K562 (cell line): ENCODE data around the gene ZDHHC14. TPM values are rescaled to one million over a fixed set of nuclear protein-coding genes. Genes with fewer than 3 reads are reported as not detected.

Source experiments
- CBX8 ChIP-seq: fragments of 200-600 bp; sonication (generic); IDR thresholded peaks from 2 replicates; pipeline ENCODE4 v1.6.1; 2012; ENCODE audit warnings: borderline replicate concordance, mixed run types, low read depth, mild to moderate bottlenecking, moderate library complexity, mixed read lengths, low read length, control low read depth, inconsistent platforms; ENCODE audit not compliant: poor library complexity, severe bottlenecking; ENCODE audit errors: extremely low read depth
- CEBPG ChIP-seq, 3 experiments: fragments of 200-800 bp in 1 of 3; sonication (Bioruptor generic) in 1 of 3; sonication (generic) in 1 of 3; formaldehyde crosslinking in 1 of 3; IDR thresholded peaks in 2 of 3; conservative IDR thresholded peaks in 1 of 3; 2 replicates each; pipeline versions ENCODE4 v1.6.1 to v1.8.0; 2016 to 2022; ENCODE audit warnings: missing compliant biosample characterization in 2 of 3, missing genetic modification characterization in 2 of 3, mild to moderate bottlenecking in 1 of 3, missing genetic modification reagents in 1 of 3
- CXXC5 ChIP-seq: fragments of 250-450 bp; sonication (Bioruptor Pico); IDR thresholded peaks from 2 replicates; pipeline ENCODE4 v1.8.0; 2022; ENCODE audit warnings: inconsistent platforms, mild to moderate bottlenecking, moderate library complexity
- FOXK1 ChIP-seq: sonication (generic); formaldehyde crosslinking; IDR thresholded peaks from 2 replicates; pipeline ENCODE4 v1.8.0; 2022; ENCODE audit warnings: missing genetic modification reagents, mild to moderate bottlenecking, borderline replicate concordance
- HDAC2 ChIP-seq: fragments of 450-650 bp; IDR thresholded peaks from 2 replicates; pipeline ENCODE4 v1.6.1; 2016; ENCODE audit warnings: mild to moderate bottlenecking
- ILK ChIP-seq: fragments of 450-650 bp; IDR thresholded peaks from 2 replicates; pipeline ENCODE4 v1.6.1; 2016; ENCODE audit warnings: missing genetic modification characterization, low read depth, mild to moderate bottlenecking, missing compliant biosample characterization, moderate library complexity, borderline replicate concordance
- KAT7 ChIP-seq: sonication (generic); formaldehyde crosslinking; IDR thresholded peaks from 2 replicates; pipeline ENCODE4 v1.8.0; 2022; ENCODE audit warnings: missing genetic modification reagents, mild to moderate bottlenecking, borderline replicate concordance
- KLF1 ChIP-seq: fragments of 450-650 bp; IDR thresholded peaks from 2 replicates; pipeline ENCODE4 v1.6.1; 2016; ENCODE audit warnings: missing genetic modification characterization, missing compliant biosample characterization
- MECOM ChIP-seq: fragments of 250-450 bp; sonication (Bioruptor Pico); IDR thresholded peaks from 2 replicates; pipeline ENCODE4 v1.8.0; 2022; ENCODE audit warnings: inconsistent platforms
- MEF2D ChIP-seq: conservative IDR thresholded peaks from 2 replicates; pipeline ENCODE4 v1.6.1; 2016; ENCODE audit warnings: low read depth, missing genetic modification characterization, missing compliant biosample characterization
- MTA3 ChIP-seq: fragments of 450-650 bp; formaldehyde crosslinking; IDR thresholded peaks from 2 replicates; pipeline ENCODE4 v1.6.1; 2017; ENCODE audit warnings: mild to moderate bottlenecking, borderline replicate concordance
- NR4A1 ChIP-seq, 2 experiments: fragments of 250-450 bp in 1 of 2; fragments of 450-650 bp in 1 of 2; sonication (Bioruptor Pico) in 1 of 2; IDR thresholded peaks; 2 replicates each; pipeline versions ENCODE4 v1.4.0 to v1.6.1; 2016 to 2020; ENCODE audit warnings: mild to moderate bottlenecking in 2 of 2, missing compliant biosample characterization in 1 of 2, missing genetic modification characterization in 1 of 2, moderate library complexity in 1 of 2
- PTTG1 ChIP-seq: fragments of 450-650 bp; IDR thresholded peaks from 2 replicates; pipeline ENCODE4 v1.6.1; 2016; ENCODE audit warnings: low read depth, mild to moderate bottlenecking, missing genetic modification characterization, missing compliant biosample characterization
- SMARCA4 ChIP-seq: fragments of 450-650 bp; IDR thresholded peaks from 2 replicates; pipeline ENCODE4 v1.6.1; 2016
- TAL1 ChIP-seq: fragments of 450-650 bp; IDR thresholded peaks from 2 replicates; pipeline ENCODE4 v1.6.1; 2016; ENCODE audit warnings: mild to moderate bottlenecking
- ZBTB17 ChIP-seq: fragments of 450-650 bp; formaldehyde crosslinking; IDR thresholded peaks from 2 replicates; pipeline ENCODE4 v1.4.0; 2020; ENCODE audit warnings: mild to moderate bottlenecking
- ZNF217 ChIP-seq: sonication (generic); formaldehyde crosslinking; IDR thresholded peaks from 2 replicates; pipeline ENCODE4 v1.8.0; 2022; ENCODE audit warnings: mild to moderate bottlenecking, missing genetic modification reagents
- ZNF586 ChIP-seq: fragments of 450-650 bp; formaldehyde crosslinking; conservative IDR thresholded peaks from 2 replicates; pipeline ENCODE4 v1.4.0; 2020; ENCODE audit warnings: mild to moderate bottlenecking, moderate library complexity
- polyA plus RNA-seq, 8 experiments: library from polyadenylated mRNA; depleted of rRNA in 4 of 8; stranded (reverse) in 5 of 8; unstranded in 3 of 8; fragments of >200 nt; fragmentation: Nextera tagmentation in 2 of 8; fragmentation: Illumina TruSeq in 1 of 8; extraction: Ambion mirVana in 2 of 8; extraction: Trizol in 1 of 8; gene quantifications; 2 replicates each; pipeline versions ENCODE4 v1.2.1 to v1.2.3, GENCODE V29; 2011 to 2014; ENCODE audit warnings: inconsistent platforms in 1 of 8, missing spikeins in 1 of 8
- total RNA-seq, 7 experiments: library from RNA; depleted of rRNA in 6 of 7; stranded (reverse); fragments of >200 nt in 6 of 7; fragmentation: Illumina TruSeq in 2 of 7; extraction: Trizol in 2 of 7; gene quantifications; 2 replicates each; pipeline versions ENCODE4 v1.2.1 to v1.2.3, GENCODE V29; 2011 to 2021; ENCODE audit warnings: low replicate concordance in 1 of 7
- TF ChIP-seq, protein P1 (sequence below): fragments of 450-650 bp; IDR thresholded peaks from 2 replicates; pipeline ENCODE4 v1.6.1; 2016
- TF ChIP-seq, protein P2 (sequence below): fragments of 450-650 bp; conservative IDR thresholded peaks from 2 replicates; pipeline ENCODE4 v1.6.1; 2016; ENCODE audit warnings: missing genetic modification characterization, low read depth, mild to moderate bottlenecking, control low read depth, missing compliant biosample characterization
- TF ChIP-seq, protein P3 (sequence below): fragments of 450-650 bp; conservative IDR thresholded peaks from 2 replicates; pipeline ENCODE4 v1.6.1; 2016; ENCODE audit warnings: missing genetic modification characterization, low read depth, mild to moderate bottlenecking, missing compliant biosample characterization, moderate library complexity
- TF ChIP-seq, protein P4 (sequence below), 2 experiments: fragments of 250-450 bp in 1 of 2; fragments of 450-650 bp in 1 of 2; sonication (Bioruptor Pico) in 1 of 2; IDR thresholded peaks; 2 replicates each; pipeline versions ENCODE4 v1.6.1 to v1.8.0; 2016 to 2021; ENCODE audit warnings: mild to moderate bottlenecking in 2 of 2, moderate library complexity in 2 of 2, missing compliant biosample characterization in 1 of 2, missing genetic modification characterization in 1 of 2

The ZDHHC14 gene
- total and polyA plus RNA-seq, 9 of the 15 experiments (the other 6 are each of a cell fraction or from before 2014, with no cell fraction given) = 0.92 to 23.1 (median 13.8) TPM

DNA sequence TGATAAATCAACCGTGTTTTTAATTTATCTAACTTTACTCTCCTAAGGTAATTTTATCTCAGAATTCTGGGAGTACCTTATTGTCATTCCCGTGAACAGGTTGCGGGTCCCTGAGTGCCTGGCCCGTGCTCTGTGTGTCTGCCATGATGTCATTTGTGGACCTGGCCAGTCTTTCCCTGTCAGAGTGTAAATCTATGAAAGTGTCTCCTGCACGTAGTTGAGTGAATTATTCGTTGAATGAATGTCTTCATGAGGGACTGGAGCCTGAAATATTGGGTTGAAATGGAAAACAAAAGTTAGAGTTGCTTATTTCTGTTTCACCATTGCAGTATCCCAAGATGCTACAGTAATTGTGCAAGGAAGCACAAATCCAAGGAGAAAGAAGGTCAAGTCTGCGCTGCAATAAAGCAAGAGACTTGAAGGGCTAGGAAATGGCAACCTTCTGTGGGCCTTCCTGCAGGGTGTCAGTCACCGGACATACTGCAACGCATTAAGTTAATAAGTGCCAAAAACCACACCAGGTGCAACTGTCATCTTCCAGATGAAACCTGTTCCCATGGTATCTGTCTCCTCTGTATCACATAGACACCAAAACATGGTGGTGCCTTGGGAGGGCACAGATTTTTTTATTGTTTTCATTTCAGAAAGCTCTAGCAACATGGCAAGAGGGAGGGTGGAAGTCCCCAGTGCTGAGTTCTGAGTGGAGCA, 135.5 kb downstream of the ZDHHC14 start (continued):
- TF ChIP-seq NR4A1 (CRISPR knock-in tag; IDR thresholded peaks at IDR 0.05) = no peak
- peak; percentile 66; the same call in 1 of the 2 replicates for TF ChIP-seq NR4A1 (tag; IDR thresholded peaks at IDR 0.05)
- TF ChIP-seq FOXK1 (CRISPR knock-in tag) = no peak
- TF ChIP-seq SMARCA4 = peak; percentile 12; the same call in 1 of the 2 replicates
- TF ChIP-seq KLF1 (tag) = no peak
- TF ChIP-seq, protein P1, sequence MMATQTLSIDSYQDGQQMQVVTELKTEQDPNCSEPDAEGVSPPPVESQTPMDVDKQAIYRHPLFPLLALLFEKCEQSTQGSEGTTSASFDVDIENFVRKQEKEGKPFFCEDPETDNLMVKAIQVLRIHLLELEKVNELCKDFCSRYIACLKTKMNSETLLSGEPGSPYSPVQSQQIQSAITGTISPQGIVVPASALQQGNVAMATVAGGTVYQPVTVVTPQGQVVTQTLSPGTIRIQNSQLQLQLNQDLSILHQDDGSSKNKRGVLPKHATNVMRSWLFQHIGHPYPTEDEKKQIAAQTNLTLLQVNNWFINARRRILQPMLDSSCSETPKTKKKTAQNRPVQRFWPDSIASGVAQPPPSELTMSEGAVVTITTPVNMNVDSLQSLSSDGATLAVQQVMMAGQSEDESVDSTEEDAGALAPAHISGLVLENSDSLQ = peak; percentile 68; the same call in 1 of the 2 replicates
- TF ChIP-seq CEBPG (CRISPR knock-in tag; IDR thresholded peaks at IDR 0.05) = peak; percentile 48; the same call in 1 of the 2 replicates
- peak in 1 of 2 experiments; percentile 8; a peak in 1 of 4 replicates for TF ChIP-seq CEBPG (tag; conservative IDR thresholded peaks at IDR 0.05 in 1 of 2, IDR thresholded peaks at IDR 0.05 in 1 of 2)
- TF ChIP-seq PTTG1 (tag) = no peak; the same call in 1 of the 2 replicates
- TF ChIP-seq, protein P2, sequence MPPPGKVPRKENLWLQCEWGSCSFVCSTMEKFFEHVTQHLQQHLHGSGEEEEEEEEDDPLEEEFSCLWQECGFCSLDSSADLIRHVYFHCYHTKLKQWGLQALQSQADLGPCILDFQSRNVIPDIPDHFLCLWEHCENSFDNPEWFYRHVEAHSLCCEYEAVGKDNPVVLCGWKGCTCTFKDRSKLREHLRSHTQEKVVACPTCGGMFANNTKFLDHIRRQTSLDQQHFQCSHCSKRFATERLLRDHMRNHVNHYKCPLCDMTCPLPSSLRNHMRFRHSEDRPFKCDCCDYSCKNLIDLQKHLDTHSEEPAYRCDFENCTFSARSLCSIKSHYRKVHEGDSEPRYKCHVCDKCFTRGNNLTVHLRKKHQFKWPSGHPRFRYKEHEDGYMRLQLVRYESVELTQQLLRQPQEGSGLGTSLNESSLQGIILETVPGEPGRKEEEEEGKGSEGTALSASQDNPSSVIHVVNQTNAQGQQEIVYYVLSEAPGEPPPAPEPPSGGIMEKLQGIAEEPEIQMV (tag) = peak; percentile 53; the same call in 1 of the 2 replicates
- no peak for TF ChIP-seq ZBTB17 (CRISPR knock-in tag)
- no peak for TF ChIP-seq CBX8
- TF ChIP-seq, protein P3, sequence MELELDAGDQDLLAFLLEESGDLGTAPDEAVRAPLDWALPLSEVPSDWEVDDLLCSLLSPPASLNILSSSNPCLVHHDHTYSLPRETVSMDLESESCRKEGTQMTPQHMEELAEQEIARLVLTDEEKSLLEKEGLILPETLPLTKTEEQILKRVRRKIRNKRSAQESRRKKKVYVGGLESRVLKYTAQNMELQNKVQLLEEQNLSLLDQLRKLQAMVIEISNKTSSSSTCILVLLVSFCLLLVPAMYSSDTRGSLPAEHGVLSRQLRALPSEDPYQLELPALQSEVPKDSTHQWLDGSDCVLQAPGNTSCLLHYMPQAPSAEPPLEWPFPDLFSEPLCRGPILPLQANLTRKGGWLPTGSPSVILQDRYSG (tag) = 0 out of 2 replicates have a peak, but pooled peaks have one; percentile 23
- TF ChIP-seq MTA3 = 0 out of 2 replicates have a peak, but pooled peaks have one; percentile 27
- TF ChIP-seq CXXC5 (CRISPR knock-in tag) = peak; percentile 17; the same call in 1 of the 2 replicates
- TF ChIP-seq ZNF586 = no peak
- TF ChIP-seq TAL1 = no peak
- TF ChIP-seq, protein P4, sequence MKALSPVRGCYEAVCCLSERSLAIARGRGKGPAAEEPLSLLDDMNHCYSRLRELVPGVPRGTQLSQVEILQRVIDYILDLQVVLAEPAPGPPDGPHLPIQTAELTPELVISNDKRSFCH (CRISPR knock-in tag; IDR thresholded peaks at IDR 0.05) = no peak
- TF ChIP-seq, protein P4 (tag; IDR thresholded peaks at IDR 0.05) = 0 out of 2 replicates have a peak, but pooled peaks have one; percentile 20
- peak; percentile 33; the same call in 1 of the 2 replicates for TF ChIP-seq MEF2D (tag)
- TF ChIP-seq KAT7 (CRISPR knock-in tag) = no peak
- no peak for TF ChIP-seq ZNF217 (CRISPR knock-in tag)
- TF ChIP-seq HDAC2 = no peak
- 0 out of 2 replicates have a peak, but pooled peaks have one; percentile 6 for TF ChIP-seq MECOM
- no peak for TF ChIP-seq ILK (tag)
